Activated T-helper 2 cell treated with anti-CD3 and anti-CD28 coated beads, Interferon-gamma antibody, Interleukin-2, Interleukin-4, amounts not matched to agents 10 μg/mL and 5 μg/mL and 100 μg/mL, durations not matched to agents 14 hours and 24 hours and 36 hours (primary cell): ENCODE data around the gene FADS6. TPM values are rescaled to one million over a fixed set of nuclear protein-coding genes. Genes with fewer than 3 reads are reported as not detected.

ENCODE experiments used
- DNase-seq: peaks from one replicate; pipeline ENCODE4 v3.0.0; 2021; ENCODE audit warnings: low spot score
- H3K27ac Mint-ChIP-seq: one replicate; pipeline ENCODE4 v1.8.0; 2021; ENCODE audit warnings: mixed read lengths
- H3K27me3 Mint-ChIP-seq: one replicate; pipeline ENCODE4 v1.8.0; 2021; ENCODE audit warnings: low read depth, mixed read lengths
- H3K36me3 Mint-ChIP-seq: one replicate; pipeline ENCODE4 v1.8.0; 2021; ENCODE audit warnings: low read depth, mixed read lengths
- H3K4me1 Mint-ChIP-seq: one replicate; pipeline ENCODE4 v1.8.0; 2021; ENCODE audit warnings: low read depth, mixed read lengths
- H3K4me3 Mint-ChIP-seq: one replicate; pipeline ENCODE4 v1.8.0; 2021; ENCODE audit warnings: low read depth, mild to moderate bottlenecking, moderate library complexity, mixed read lengths
- H3K9me3 Mint-ChIP-seq: one replicate; pipeline ENCODE4 v1.8.0; 2021; ENCODE audit warnings: mixed read lengths
- intact Hi-C: fragments of 100-400 bp; cut with micrococcal nuclease; formaldehyde crosslinking; loops from one replicate; pipeline ENCODE4 v1.15.1; 2023
- total RNA-seq: library from RNA; stranded (reverse); gene quantifications from 2 replicates; pipeline ENCODE4 v1.2.3, GENCODE V29; 2022

Gene FADS6
- total RNA-seq, 1 donor from 2014 or later, result not detected

DNA sequence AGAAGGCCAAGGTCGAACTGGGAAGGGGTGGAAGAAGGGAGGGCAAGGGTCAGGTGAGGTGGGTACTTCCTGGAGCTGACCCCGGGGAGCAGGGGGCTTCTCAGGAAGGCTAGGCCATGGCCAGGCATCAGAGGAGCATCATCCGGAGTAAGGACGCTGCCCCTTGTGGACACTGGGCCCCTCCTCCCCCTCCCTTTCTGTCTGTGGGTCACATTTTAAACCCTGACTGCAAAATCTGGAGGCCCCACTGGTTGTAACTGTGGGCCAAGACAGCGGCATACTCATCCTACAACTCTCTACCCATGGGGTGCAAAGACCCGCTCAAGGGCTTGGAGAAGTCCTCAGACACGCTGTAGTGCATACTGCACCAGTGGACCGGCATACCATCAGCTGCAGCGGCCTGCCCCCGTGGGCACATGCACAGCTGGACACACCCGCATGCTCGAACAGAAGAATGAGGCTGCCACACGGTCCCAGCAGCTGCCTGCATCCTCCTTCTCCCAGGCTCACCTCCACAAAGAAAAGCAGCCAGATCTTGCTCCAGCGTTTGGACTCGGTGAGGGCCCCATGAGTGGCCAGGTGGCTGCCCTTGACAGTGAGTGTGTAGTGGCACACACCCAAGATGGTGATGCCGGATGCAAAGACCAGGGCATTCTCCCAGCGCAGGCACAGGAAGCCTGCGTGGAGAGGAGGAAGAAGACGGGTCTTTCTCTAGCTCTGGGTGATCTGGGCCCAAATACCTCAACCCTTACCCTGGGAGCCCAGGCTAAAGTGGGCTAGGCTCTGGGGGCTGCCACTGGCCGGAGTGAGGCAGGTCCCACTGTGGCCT, 1.2 kb downstream of the FADS6 start:
- Mint-ChIP-seq H3K4me1 (peaks cover 2% of the 10 kb centered on the region), H3K27ac (no peak overlapping the region), H3K27me3 (peaks cover 45% of the 10 kb centered on the region), H3K9me3 (no peaks in the 10 kb centered on the region), H3K36me3 (no peaks in the 10 kb centered on the region), H3K4me3 (no peak overlapping the region)
- intact Hi-C loops, result no loop called here
- DNase-seq, result no peak

GRCh38 chr17:74890554-74890953, 2.9 kb downstream of the FADS6 start:
- Mint-ChIP-seq H3K4me1 (peaks cover 2% of the 10 kb centered on the region), H3K27ac (no peak overlapping the region), H3K4me3 (no peak overlapping the region), H3K36me3 (no peaks in the 10 kb centered on the region), H3K9me3 (no peaks in the 10 kb centered on the region), H3K27me3 (peaks cover 35% of the 10 kb centered on the region)
- intact Hi-C loops, result no loop called here
- DNase-seq, result no peak

DNA sequence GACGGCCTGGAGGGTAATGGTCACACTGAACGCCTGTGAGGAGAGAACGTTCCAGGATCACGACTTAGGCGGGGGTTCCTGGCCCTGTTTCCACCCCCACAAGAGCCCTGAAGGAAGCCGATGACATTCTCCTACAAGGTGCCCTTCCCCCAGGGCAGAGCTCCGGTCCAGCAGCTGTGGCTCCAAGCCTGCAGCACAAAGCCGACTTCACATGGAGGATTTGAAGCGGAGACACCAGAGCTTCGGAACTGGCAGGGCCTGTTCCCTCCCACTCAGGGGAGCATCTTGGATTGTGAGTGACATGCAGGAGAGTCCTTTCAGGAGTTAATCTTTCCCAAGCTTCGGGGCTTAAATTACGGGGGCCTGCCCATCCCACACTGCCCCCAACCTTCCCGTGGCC, 5.0 kb downstream of the FADS6 start:
- no peak overlapping the region for H3K27ac Mint-ChIP-seq
- H3K9me3 Mint-ChIP-seq, result no peaks in the 10 kb centered on the region
- peaks cover 20% of the 10 kb centered on the region for H3K27me3 Mint-ChIP-seq
- H3K36me3 Mint-ChIP-seq, result no peaks in the 10 kb centered on the region
- intact Hi-C loops, result no loop called here
- no peak overlapping the region for H3K4me3 Mint-ChIP-seq
- DNase-seq, result no peak
- H3K4me1 Mint-ChIP-seq, result no peaks in the 10 kb centered on the region

DNA sequence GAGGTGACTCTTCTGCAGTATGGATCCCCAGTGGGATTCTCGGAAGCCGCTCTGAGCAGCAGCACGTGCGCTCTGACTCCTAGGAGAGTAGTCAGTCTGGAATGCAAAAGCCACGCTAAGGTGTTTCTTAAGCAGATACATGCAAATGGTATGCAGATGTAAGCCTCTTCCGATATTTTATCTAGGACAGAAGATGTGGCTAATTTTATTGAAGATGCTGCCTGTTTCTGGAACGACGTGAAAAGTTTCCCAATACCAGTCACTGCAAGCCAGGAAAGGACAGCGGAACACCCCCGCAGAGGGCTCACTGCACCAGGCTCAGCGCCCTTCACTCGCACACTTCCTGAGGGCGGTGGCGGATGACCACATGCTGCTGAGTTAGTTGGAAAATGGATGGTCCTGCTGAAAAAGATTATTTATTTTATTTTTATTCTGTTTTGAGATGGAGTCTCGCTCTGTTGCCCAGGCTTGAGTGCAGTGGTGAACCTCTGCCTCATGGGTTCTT, 10.1 kb downstream of the FADS6 start:
- Mint-ChIP-seq H3K4me3 (no peak overlapping the region), H3K27ac (no peak overlapping the region), H3K4me1 (no peaks in the 10 kb centered on the region), H3K36me3 (no peaks in the 10 kb centered on the region), H3K27me3 (peaks cover 5% of the 10 kb centered on the region), H3K9me3 (no peaks in the 10 kb centered on the region)
- intact Hi-C loops, result no loop called here
- no peak for DNase-seq

- no peaks in the 10 kb centered on the region for H3K4me1 Mint-ChIP-seq
- H3K9me3 Mint-ChIP-seq, result no peaks in the 10 kb centered on the region
- H3K27ac Mint-ChIP-seq, result no peak overlapping the region
- no peak overlapping the region for H3K4me3 Mint-ChIP-seq
- peaks cover 5% of the 10 kb centered on the region for H3K27me3 Mint-ChIP-seq
- intact Hi-C loops, result no loop called here
- no peaks in the 10 kb centered on the region for H3K36me3 Mint-ChIP-seq
- no peak for DNase-seq
Measured at GRCh38 chr17:74882517-74883240, 10.8 kb downstream of the FADS6 start.

DNA sequence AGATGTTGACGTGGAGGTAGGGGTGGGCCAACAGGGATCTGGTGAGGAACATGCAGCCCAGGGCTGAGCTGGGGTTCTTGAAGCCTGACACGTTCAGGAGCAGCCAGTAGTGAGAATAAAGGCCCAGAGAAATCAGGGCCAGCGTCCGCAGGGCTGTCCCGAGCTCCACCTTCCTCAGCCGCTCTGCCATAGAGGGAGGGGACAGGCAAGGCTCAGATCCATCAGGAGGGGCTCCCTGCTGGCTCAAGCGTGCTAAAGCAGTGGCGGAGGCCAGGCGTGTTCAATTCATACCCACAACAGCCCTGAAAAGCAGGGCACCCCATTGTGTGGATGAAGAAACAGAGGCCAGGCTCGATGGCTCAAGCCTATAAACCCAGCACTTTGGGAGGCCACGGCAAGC, 12.4 kb downstream of the FADS6 start:
- H3K27ac Mint-ChIP-seq, result no peak overlapping the region
- no peak for DNase-seq
- intact Hi-C loops, result no loop called here
- no peaks in the 10 kb centered on the region for H3K4me1 Mint-ChIP-seq
- H3K27me3 Mint-ChIP-seq, result peaks cover 7% of the 10 kb centered on the region
- no peaks in the 10 kb centered on the region for H3K9me3 Mint-ChIP-seq
- no peak overlapping the region for H3K4me3 Mint-ChIP-seq
- no peaks in the 10 kb centered on the region for H3K36me3 Mint-ChIP-seq

DNA sequence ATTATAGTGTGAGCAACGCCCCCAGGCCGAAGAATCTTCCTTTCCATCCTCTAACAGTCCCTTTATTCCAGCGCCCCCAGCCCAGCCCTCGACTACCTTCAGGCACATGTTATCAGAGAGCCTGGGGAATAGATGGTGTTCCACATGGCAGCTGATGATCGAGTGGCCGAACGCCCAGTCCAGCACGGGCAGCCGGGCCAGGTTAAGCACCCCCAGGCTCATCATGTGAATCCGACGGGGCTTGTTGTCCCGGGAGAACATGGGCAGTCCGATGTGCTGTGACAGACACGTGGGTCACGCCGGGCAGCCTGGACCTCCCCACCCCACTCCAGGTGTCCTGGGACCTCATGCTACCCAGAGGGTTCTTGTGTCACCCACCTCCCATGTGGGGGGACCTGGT, 14.1 kb downstream of the FADS6 start:
- no peak for DNase-seq
- intact Hi-C loops, result loop anchor here (10.0 kb wide), 1 partner anchor 1645 kb away; a partner anchor contains a TSS

DNA sequence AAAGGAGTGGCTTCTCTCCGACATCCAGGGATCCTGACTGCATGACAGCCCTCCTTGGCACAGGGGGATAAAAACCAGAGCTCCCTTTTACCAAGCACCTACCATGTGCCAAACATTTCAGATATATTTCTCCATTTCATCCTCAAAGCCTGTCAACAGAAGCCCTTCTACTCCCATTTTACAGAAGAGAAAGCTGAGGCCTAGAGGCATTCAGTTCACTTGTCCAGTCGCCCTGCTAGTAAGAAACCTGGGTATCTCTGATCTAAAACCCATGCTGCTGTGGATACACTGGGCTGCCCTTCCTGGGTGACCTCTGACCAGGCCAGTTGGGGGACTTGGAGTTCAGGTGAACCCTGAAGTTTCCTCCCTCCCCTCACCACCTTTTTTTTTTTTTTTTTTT, 14.8 kb downstream of the FADS6 start:
- intact Hi-C loops, result loop anchor here (10.0 kb wide), 1 partner anchor 1644 kb away; a partner anchor contains a TSS
- H3K27me3 Mint-ChIP-seq, result peaks cover 3% of the 10 kb centered on the region
- no peak overlapping the region for H3K27ac Mint-ChIP-seq
- no peak overlapping the region for H3K4me3 Mint-ChIP-seq
- no peaks in the 10 kb centered on the region for H3K9me3 Mint-ChIP-seq
- H3K4me1 Mint-ChIP-seq, result peaks cover 6% of the 10 kb centered on the region
- DNase-seq, result no peak
- no peaks in the 10 kb centered on the region for H3K36me3 Mint-ChIP-seq

More for the DNA sequence above, 14.1 kb downstream of the FADS6 start:
- Mint-ChIP-seq H3K27ac (no peak overlapping the region), H3K4me1 (no peaks in the 10 kb centered on the region), H3K27me3 (peaks cover 3% of the 10 kb centered on the region), H3K9me3 (no peaks in the 10 kb centered on the region), H3K36me3 (no peaks in the 10 kb centered on the region), H3K4me3 (no peak overlapping the region)

GRCh38 chr17:74877592-74878548, 15.6 kb downstream of the FADS6 start:
- Mint-ChIP-seq H3K27ac (no peak overlapping the region), H3K4me1 (peaks cover 6% of the 10 kb centered on the region), H3K4me3 (no peak overlapping the region), H3K9me3 (no peaks in the 10 kb centered on the region), H3K27me3 (peaks cover 3% of the 10 kb centered on the region), H3K36me3 (no peaks in the 10 kb centered on the region)
- intact Hi-C loops, result loop anchor here (10.0 kb wide), 1 partner anchor 1643 kb away; a partner anchor contains a TSS
- DNase-seq, result no peak

DNA sequence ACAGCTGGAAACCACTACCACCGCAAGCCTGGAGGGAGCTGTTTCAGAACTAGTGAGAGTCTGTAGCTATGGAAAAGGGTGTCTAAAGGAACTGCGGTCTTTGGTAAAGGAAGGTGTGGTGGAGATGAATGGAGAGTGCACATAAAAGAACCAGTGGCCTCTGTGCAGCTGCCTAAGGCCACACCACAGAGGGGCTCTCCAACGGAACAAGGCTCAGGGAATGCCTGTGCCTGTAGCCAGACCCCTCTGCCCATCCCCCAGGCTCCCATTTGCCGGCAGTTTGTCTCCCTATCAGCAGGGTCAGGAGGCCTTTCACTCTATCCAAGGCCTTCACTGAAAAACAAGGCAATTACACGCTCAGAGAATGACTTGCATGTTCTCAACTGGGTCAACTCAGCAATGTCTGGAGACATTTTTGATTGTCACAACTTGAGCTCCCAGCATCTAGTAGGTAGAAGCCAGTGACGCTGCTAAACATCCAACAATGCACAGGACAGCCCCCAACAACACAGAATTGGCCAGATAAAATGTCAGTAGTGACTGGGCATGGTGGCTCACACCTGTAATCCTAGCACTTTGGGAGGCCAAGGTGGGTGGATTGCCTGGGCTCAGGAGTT, 17.3 kb downstream of the FADS6 start:
- Mint-ChIP-seq H3K9me3 (no peaks in the 10 kb centered on the region), H3K4me1 (peaks cover 17% of the 10 kb centered on the region)
- intact Hi-C loops, result loop anchor here (10.0 kb wide), 1 partner anchor 1641 kb away; a partner anchor contains a TSS

DNA sequence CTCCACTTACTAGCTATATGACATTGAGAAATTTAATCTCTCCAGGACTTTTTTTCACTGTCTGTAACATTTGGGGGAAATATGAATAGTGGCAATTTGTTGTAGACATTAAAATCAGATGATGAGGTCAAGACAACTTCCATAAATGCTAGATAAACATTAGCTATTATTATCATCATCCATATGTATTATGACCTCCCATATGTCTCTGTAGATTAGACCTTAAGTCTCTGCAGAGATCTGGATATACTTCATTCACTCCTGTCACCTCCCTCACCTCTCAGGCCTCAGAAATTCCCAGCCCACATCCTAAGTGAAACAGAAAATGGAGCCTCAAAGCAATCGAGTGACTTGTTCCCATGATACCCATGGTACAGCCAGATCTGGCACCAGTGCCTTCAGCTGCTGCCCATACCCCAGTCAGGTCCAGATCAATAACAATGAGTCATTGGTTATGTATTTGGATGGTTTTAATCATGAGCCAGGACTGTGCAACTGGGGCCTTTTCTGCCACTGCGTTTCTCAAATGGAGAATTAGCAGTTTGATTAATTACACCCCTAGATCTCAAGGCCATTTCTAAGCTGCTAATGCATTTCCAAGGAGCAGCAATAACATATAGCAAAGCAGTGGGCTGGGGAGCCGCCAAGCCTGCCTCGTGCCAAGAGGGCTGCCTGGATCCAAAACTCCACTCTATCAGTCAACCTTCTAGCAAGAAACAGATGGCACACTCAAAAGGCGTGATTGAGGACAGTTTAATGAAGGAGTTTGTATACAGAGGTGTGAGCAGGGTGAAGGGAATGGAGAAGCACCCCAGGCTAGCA, 18.1 kb downstream of the FADS6 start:
- no peak for DNase-seq
- Mint-ChIP-seq H3K9me3 (no peaks in the 10 kb centered on the region), H3K27me3 (peaks cover 3% of the 10 kb centered on the region), H3K4me3 (no peak overlapping the region), H3K36me3 (peaks cover 4% of the 10 kb centered on the region), H3K4me1 (peaks cover 17% of the 10 kb centered on the region), H3K27ac (no peak overlapping the region)
- intact Hi-C loops, result loop anchor here (10.0 kb wide), 1 partner anchor 1641 kb away; a partner anchor contains a TSS

More for the DNA sequence above, 17.3 kb downstream of the FADS6 start:
- Mint-ChIP-seq H3K27me3 (peaks cover 3% of the 10 kb centered on the region), H3K27ac (no peak overlapping the region), H3K4me3 (no peak overlapping the region), H3K36me3 (peaks cover 4% of the 10 kb centered on the region)
- DNase-seq, result no peak
